Natural killer cell (primary cell): ENCODE data around the gene SH3TC1. TPM values are rescaled to one million over a fixed set of nuclear protein-coding genes. Genes with fewer than 3 reads are reported as not detected.

Source experiments
- ATAC-seq, 3 donors: fragments of 150-1000 bp in 2 of 3; fragments of 200-7000 bp in 1 of 3; cut with Tn5 transposase; 1 replicate in 1 of 3; 2 replicates in 2 of 3; pipeline ENCODE4 v1.10.0; 2021; ENCODE audit warnings: mild to moderate bottlenecking in 2 of 3, moderate library complexity in 2 of 3
- DNase-seq, 2 donors: peaks; one replicate each; pipeline versions ENCODE4 v3.0.0 to v3.0.0-alpha.2; 2013 to 2021; ENCODE audit warnings: mixed read lengths in 1 of 2
- H3K27ac ChIP-seq: one replicate; pipeline ENCODE4 v1.5.1; 2013; ENCODE audit warnings: mild to moderate bottlenecking, low read length
- H3K27me3 ChIP-seq: one replicate; pipeline ENCODE4 v1.6.1; 2013; ENCODE audit warnings: low read length; ENCODE audit not compliant: control insufficient read depth, insufficient read depth
- H3K36me3 ChIP-seq: one replicate; pipeline ENCODE4 v1.6.1; 2013; ENCODE audit warnings: low read length; ENCODE audit not compliant: control insufficient read depth, insufficient read depth
- H3K4me1 ChIP-seq: one replicate; pipeline ENCODE4 v1.6.1; 2013; ENCODE audit warnings: low read length; ENCODE audit not compliant: control insufficient read depth, insufficient read depth
- H3K4me3 ChIP-seq: one replicate; pipeline ENCODE4 v1.5.1; 2013; ENCODE audit warnings: low read length
- H3K9me3 ChIP-seq: one replicate; pipeline ENCODE4 v1.6.1; 2013; ENCODE audit warnings: low read length; ENCODE audit not compliant: control insufficient read depth, insufficient read depth
- H3K27ac Mint-ChIP-seq, 2 donors: one replicate each; pipeline ENCODE4 v1.8.0; 2022; ENCODE audit warnings: mild to moderate bottlenecking in 2 of 2, mixed read lengths in 2 of 2, moderate library complexity in 1 of 2
- H3K27me3 Mint-ChIP-seq, 2 donors: one replicate each; pipeline ENCODE4 v1.8.0; 2022; ENCODE audit warnings: low read depth in 2 of 2, mixed read lengths in 2 of 2
- H3K36me3 Mint-ChIP-seq: one replicate; pipeline ENCODE4 v1.8.0; 2022; ENCODE audit warnings: mixed read lengths
- H3K4me1 Mint-ChIP-seq, 2 donors: one replicate each; pipeline ENCODE4 v1.8.0; 2022; ENCODE audit warnings: mixed read lengths in 2 of 2
- H3K4me3 Mint-ChIP-seq: one replicate; pipeline ENCODE4 v1.8.0; 2022; ENCODE audit warnings: mild to moderate bottlenecking, moderate library complexity, mixed read lengths
- H3K9me3 Mint-ChIP-seq, 2 donors: one replicate each; pipeline ENCODE4 v1.8.0; 2022; ENCODE audit warnings: mixed read lengths in 2 of 2
- CTCF ChIP-seq: fragments of 200-600 bp; IDR thresholded peaks from one replicate; pipeline ENCODE4 v1.8.0; 2022; ENCODE audit warnings: antibody characterized with exemption
- WGBS: methylation state at CpG from one replicate; pipeline ENCODE4 v1.1.7; 2013; ENCODE audit warnings: missing lambda C conversion rate; ENCODE audit not compliant: insufficient coverage; 5-methylcytosine and 5-hydroxymethylcytosine counted together
- intact Hi-C: fragments of 100-400 bp; cut with micrococcal nuclease; formaldehyde crosslinking; loops from one replicate; pipeline ENCODE4 v1.14.2; 2022
- total RNA-seq, 4 donors: library from RNA; stranded (reverse); fragments of 120-200 nt in 1 of 4; gene quantifications; one replicate each; pipeline versions ENCODE4 v1.2.3 to v1.2.4, GENCODE V29; 2013 to 2022

SH3TC1 gene
- total RNA-seq, 3 donors from 2014 or later (not counting 1 experiment from before 2014, with no cell fraction given) = 50.1 to 61.7 (median 54.9) TPM

GRCh38 chr4:8213121-8213520 is 14.0 kb downstream of the SH3TC1 start:
- no peaks in the 10 kb centered on the region for H3K9me3 ChIP-seq
- H3K4me1 Mint-ChIP-seq = peaks cover 0 to 4% of the 10 kb centered on the region in 2 donors

GRCh38 chr4:8214136-8214535 is 15.0 kb downstream of the SH3TC1 start:
- H3K36me3 ChIP-seq = peaks cover 27% of the 10 kb centered on the region
- H3K27ac Mint-ChIP-seq = no peak overlapping the region
- no peaks in the 10 kb centered on the region for H3K27me3 ChIP-seq
- intact Hi-C loops = no loop called here
- ATAC-seq (no peak), DNase-seq (no peak)
- TF ChIP-seq CTCF = no peak
- H3K4me1 Mint-ChIP-seq = peaks cover 0 to 4% of the 10 kb centered on the region in 2 donors
- no peaks in the 10 kb centered on the region for H3K9me3 ChIP-seq
- no peaks in the 10 kb centered on the region for H3K9me3 Mint-ChIP-seq
- no peak overlapping the region for H3K4me3 Mint-ChIP-seq
- no peaks in the 10 kb centered on the region for H3K36me3 Mint-ChIP-seq
- H3K27ac ChIP-seq = no peak overlapping the region
- no peaks in the 10 kb centered on the region for H3K4me1 ChIP-seq
- H3K27me3 Mint-ChIP-seq = no peaks in the 10 kb centered on the region
- WGBS = 85% methylated on average over 13 of the region's 13 CpGs
- H3K4me3 ChIP-seq = no peak overlapping the region

More at GRCh38 chr4:8213121-8213520, 14.0 kb downstream of the SH3TC1 start:
- Mint-ChIP-seq H3K9me3 (no peaks in the 10 kb centered on the region), H3K27me3 (no peaks in the 10 kb centered on the region), H3K27ac (no peak overlapping the region), H3K36me3 (no peaks in the 10 kb centered on the region), H3K4me3 (no peak overlapping the region)
- no peak overlapping the region for H3K4me3 ChIP-seq
- no peak for DNase-seq
- peaks cover 26% of the 10 kb centered on the region for H3K36me3 ChIP-seq
- H3K27me3 ChIP-seq = no peaks in the 10 kb centered on the region
- WGBS = 82% methylated on average over 7 of the region's 7 CpGs
- intact Hi-C loops = no loop called here
- TF ChIP-seq CTCF = no peak
- no peaks in the 10 kb centered on the region for H3K4me1 ChIP-seq
- ATAC-seq = no peak
- no peak overlapping the region for H3K27ac ChIP-seq

GRCh38 chr4:8215001-8215427 is 15.9 kb downstream of the SH3TC1 start:
- intact Hi-C loops = no loop called here
- H3K9me3 Mint-ChIP-seq = no peaks in the 10 kb centered on the region
- DNase-seq = no peak
- H3K27me3 Mint-ChIP-seq = no peaks in the 10 kb centered on the region
- no peak for ATAC-seq
- TF ChIP-seq CTCF = no peak
- Histone ChIP-seq H3K4me1 (peaks cover under 1% of the 10 kb centered on the region), H3K4me3 (no peak overlapping the region), H3K27ac (no peak overlapping the region), H3K9me3 (no peaks in the 10 kb centered on the region), H3K36me3 (peaks cover 29% of the 10 kb centered on the region), H3K27me3 (no peaks in the 10 kb centered on the region)
- peaks cover 0 to 4% of the 10 kb centered on the region in 2 donors for H3K4me1 Mint-ChIP-seq
- WGBS = 96% methylated on average over 12 of the region's 12 CpGs
- no peak overlapping the region for H3K27ac Mint-ChIP-seq
- H3K36me3 Mint-ChIP-seq = no peaks in the 10 kb centered on the region
- no peak overlapping the region for H3K4me3 Mint-ChIP-seq
